ENCODE data around the gene EYA3. TPM values are rescaled to one million over a fixed set of nuclear protein-coding genes. Genes with fewer than 3 reads are reported as not detected.

Gene EYA3
- total RNA-seq, 2 donors from 2014 or later = 16.7 to 19.4 TPM

DNA sequence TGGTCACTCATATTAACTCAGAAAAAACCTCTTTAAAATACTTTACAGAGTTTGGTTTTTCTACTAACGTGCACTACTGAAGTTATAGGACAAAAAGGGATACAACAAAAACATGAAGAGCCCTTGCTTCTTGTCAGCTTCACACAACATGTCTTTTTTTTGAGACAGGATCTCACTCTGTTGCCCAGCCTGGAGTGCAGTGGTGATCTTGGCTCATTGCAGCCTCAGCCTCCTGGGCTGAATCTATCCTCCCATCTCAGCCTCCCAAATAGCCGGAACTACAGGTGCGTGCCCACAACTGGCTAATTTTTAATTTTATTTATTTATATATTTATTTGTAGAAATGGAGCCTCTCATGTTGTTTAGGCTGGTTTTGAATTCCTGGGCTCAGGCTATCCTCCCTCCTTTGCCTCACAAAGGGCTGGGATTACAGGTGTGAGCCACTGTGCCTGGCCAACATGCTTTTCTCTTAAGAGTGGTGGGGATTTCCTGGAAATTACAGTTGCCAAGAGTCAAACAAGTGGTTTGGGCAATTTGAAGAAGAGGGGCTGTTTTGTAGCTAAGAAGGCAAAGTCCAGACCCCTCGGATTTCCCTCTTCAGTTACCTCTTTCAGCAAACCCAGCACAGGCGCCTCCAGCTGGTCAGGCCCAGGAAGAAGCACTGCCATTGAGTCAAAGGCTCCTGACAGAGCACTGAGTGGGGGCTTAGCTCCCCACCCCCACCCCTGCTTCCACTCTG is 160.0 kb downstream of the EYA3 start:
- H3K36me3 ChIP-seq = no peaks in the 10 kb centered on the region
- no peak for TF ChIP-seq POLR2A (IDR thresholded peaks at IDR 0.05)
- H3K9me3 ChIP-seq = no peaks in the 10 kb centered on the region
- 64% methylated on average over 5 of the region's 5 CpGs for WGBS
- DNase-seq (ENCODE audit: low spot score) = no peak
- H3K27me3 ChIP-seq (replicated peaks; ENCODE audit: insufficient read depth) = no peaks in the 10 kb centered on the region
- intact Hi-C loops (cut with DNase I) = no loop called here
- H3K4me3 ChIP-seq = no peak overlapping the region
- no peaks in the 10 kb centered on the region for H3K4me1 ChIP-seq (replicated peaks)
- H3K27ac ChIP-seq = no peak overlapping the region

DNA sequence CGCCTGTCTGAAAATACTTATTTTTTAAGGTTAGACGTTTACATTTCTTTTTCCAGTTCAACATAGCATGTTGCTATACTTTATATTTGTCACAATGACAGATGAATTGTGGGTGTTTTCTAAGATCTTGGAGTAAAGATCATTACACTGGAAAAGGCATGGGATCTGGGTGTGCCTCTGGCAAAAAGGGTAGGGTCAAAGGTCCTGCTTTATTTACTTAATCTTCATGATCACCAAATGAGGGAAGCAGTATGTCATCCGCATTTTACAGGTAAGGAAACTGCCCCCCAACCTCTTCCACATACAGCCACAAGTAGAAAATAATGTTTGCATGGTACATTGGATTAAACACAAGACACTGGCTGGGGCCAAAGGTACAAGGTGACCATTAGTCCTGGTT is 166.1 kb downstream of the EYA3 start:
- H3K4me3 ChIP-seq = no peak overlapping the region
- H3K27me3 ChIP-seq (replicated peaks; ENCODE audit: insufficient read depth) = no peaks in the 10 kb centered on the region
- H3K36me3 ChIP-seq = no peaks in the 10 kb centered on the region
- WGBS = 86% methylated on average over 3 of the region's 3 CpGs
- H3K27ac ChIP-seq = no peak overlapping the region
- H3K9me3 ChIP-seq = no peaks in the 10 kb centered on the region
- intact Hi-C loops (cut with DNase I) = no loop called here
- TF ChIP-seq, protein P1, sequence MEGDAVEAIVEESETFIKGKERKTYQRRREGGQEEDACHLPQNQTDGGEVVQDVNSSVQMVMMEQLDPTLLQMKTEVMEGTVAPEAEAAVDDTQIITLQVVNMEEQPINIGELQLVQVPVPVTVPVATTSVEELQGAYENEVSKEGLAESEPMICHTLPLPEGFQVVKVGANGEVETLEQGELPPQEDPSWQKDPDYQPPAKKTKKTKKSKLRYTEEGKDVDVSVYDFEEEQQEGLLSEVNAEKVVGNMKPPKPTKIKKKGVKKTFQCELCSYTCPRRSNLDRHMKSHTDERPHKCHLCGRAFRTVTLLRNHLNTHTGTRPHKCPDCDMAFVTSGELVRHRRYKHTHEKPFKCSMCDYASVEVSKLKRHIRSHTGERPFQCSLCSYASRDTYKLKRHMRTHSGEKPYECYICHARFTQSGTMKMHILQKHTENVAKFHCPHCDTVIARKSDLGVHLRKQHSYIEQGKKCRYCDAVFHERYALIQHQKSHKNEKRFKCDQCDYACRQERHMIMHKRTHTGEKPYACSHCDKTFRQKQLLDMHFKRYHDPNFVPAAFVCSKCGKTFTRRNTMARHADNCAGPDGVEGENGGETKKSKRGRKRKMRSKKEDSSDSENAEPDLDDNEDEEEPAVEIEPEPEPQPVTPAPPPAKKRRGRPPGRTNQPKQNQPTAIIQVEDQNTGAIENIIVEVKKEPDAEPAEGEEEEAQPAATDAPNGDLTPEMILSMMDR (IDR thresholded peaks at IDR 0.05) = no peak
- TF ChIP-seq POLR2AphosphoS5 (IDR thresholded peaks at IDR 0.05) = no peak
- TF ChIP-seq POLR2A (IDR thresholded peaks at IDR 0.05) = no peak
- no peak for DNase-seq (ENCODE audit: low spot score)
- no peaks in the 10 kb centered on the region for H3K4me1 ChIP-seq (replicated peaks)

Small RNA genes within 50 kb of the gene (small RNA-seq; reads per million reads assigned to genes)
- 0.09 to 0.10 reads per million in 2 donors for gene RN7SL559P

Other genes starting within 250 kb of the EYA3 start
- 100 to 1,000 TPM in 1 of 2 donors, 1 to 10 TPM in 1; 3.6 to 140 TPM for gene THEMIS2, start 216.1 kb downstream of the EYA3 start, total RNA-seq
- 10 to 100 TPM; 52.6 to 60.6 TPM for gene RPA2, start 174.0 kb downstream of the EYA3 start, total RNA-seq
- gene SMPDL3B, start 153.6 kb downstream of the EYA3 start, total RNA-seq = 1 to 10 TPM; 2.0 to 7.7 TPM
- 10 to 100 TPM in 1 of 2 donors, 1 to 10 TPM in 1; 9.5 to 15.2 TPM for gene XKR8, start 128.6 kb downstream of the EYA3 start, total RNA-seq
- gene PTAFR, start 88.1 kb upstream of the EYA3 start, total RNA-seq = 1 to 10 TPM; 2.3 to 2.5 TPM
- 10 to 100 TPM; 43.7 to 60.3 TPM for gene DNAJC8, start 144.4 kb upstream of the EYA3 start, total RNA-seq
- 100 to 1,000 TPM; 171 to 390 TPM for gene ATP5IF1, start 147.5 kb upstream of the EYA3 start, total RNA-seq
- 10 to 100 TPM; 11.2 to 27.5 TPM for gene SESN2, start 170.9 kb upstream of the EYA3 start, total RNA-seq
- 10 to 100 TPM in 1 of 2 donors, 1 to 10 TPM in 1; 9.9 to 14.0 TPM for gene MED18, start 240.4 kb upstream of the EYA3 start, total RNA-seq